Neural cell (in vitro differentiated cells): ENCODE data around the gene HFM1.

Experiments used
- EP300 ChIP-seq: fragments of 450-650 bp; conservative IDR thresholded peaks from 2 replicates; pipeline ENCODE4 v1.6.1; 2014; ENCODE audit warnings: antibody characterized with exemption, mild to moderate bottlenecking, moderate library complexity; ENCODE audit not compliant: poor library complexity, severe bottlenecking
- EZH2 ChIP-seq: fragments of 200-600, 300-800 bp; shearing (Covaris generic), sonication (generic); IDR thresholded peaks from 2 replicates; pipeline ENCODE4 v1.6.1; 2014; ENCODE audit warnings: antibody characterized with exemption, low read length, borderline replicate concordance, mild to moderate bottlenecking; ENCODE audit not compliant: insufficient read depth, poor library complexity, severe bottlenecking
- POLR2AphosphoS5 ChIP-seq: IDR thresholded peaks from 2 replicates; pipeline ENCODE4 v1.6.1; 2012
- RAD21 ChIP-seq: fragments of 450-650 bp; conservative IDR thresholded peaks from 2 replicates; pipeline ENCODE4 v1.6.1; 2014; ENCODE audit warnings: antibody characterized with exemption, mild to moderate bottlenecking, moderate library complexity
- SMC3 ChIP-seq: fragments of 450-650 bp; conservative IDR thresholded peaks from 2 replicates; pipeline ENCODE4 v1.6.1; 2014; ENCODE audit warnings: antibody characterized with exemption, mild to moderate bottlenecking, moderate library complexity; ENCODE audit not compliant: poor library complexity
- TF ChIP-seq, protein P1 (sequence below): fragments of 450-650 bp; IDR thresholded peaks from 2 replicates; pipeline ENCODE4 v1.5.1; 2014; ENCODE audit warnings: antibody characterized with exemption, mild to moderate bottlenecking, moderate library complexity; ENCODE audit not compliant: poor library complexity, severe bottlenecking
- TF ChIP-seq, protein P2 (sequence below): IDR thresholded peaks from 2 replicates; pipeline ENCODE4 v1.6.1; 2012; ENCODE audit warnings: borderline replicate concordance

DNA sequence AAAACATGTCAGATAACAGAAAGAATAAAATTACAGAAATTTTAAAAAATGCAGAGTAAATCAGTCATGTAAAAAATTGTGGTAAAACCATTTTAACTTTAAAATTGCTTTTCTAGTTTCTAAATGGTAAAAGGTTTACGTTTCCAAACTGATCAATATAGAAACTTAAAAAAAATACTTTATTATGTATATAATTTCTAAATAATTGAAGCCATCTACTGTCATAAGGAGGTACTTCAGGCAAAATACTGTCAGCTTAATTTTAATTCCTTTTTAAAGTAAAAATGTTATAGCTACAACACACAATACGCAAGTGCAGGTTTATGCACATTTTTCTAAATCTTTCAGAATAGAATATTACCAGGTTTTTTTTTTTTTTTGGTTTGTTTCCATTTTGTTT is 159.9 kb downstream of the HFM1 start:
- TF ChIP-seq, protein P1, sequence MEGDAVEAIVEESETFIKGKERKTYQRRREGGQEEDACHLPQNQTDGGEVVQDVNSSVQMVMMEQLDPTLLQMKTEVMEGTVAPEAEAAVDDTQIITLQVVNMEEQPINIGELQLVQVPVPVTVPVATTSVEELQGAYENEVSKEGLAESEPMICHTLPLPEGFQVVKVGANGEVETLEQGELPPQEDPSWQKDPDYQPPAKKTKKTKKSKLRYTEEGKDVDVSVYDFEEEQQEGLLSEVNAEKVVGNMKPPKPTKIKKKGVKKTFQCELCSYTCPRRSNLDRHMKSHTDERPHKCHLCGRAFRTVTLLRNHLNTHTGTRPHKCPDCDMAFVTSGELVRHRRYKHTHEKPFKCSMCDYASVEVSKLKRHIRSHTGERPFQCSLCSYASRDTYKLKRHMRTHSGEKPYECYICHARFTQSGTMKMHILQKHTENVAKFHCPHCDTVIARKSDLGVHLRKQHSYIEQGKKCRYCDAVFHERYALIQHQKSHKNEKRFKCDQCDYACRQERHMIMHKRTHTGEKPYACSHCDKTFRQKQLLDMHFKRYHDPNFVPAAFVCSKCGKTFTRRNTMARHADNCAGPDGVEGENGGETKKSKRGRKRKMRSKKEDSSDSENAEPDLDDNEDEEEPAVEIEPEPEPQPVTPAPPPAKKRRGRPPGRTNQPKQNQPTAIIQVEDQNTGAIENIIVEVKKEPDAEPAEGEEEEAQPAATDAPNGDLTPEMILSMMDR = no peak
- TF ChIP-seq EP300 = no peak
- no peak for TF ChIP-seq EZH2
- no peak for TF ChIP-seq SMC3
- no peak for TF ChIP-seq RAD21
- no peak for TF ChIP-seq POLR2AphosphoS5
- TF ChIP-seq, protein P2, sequence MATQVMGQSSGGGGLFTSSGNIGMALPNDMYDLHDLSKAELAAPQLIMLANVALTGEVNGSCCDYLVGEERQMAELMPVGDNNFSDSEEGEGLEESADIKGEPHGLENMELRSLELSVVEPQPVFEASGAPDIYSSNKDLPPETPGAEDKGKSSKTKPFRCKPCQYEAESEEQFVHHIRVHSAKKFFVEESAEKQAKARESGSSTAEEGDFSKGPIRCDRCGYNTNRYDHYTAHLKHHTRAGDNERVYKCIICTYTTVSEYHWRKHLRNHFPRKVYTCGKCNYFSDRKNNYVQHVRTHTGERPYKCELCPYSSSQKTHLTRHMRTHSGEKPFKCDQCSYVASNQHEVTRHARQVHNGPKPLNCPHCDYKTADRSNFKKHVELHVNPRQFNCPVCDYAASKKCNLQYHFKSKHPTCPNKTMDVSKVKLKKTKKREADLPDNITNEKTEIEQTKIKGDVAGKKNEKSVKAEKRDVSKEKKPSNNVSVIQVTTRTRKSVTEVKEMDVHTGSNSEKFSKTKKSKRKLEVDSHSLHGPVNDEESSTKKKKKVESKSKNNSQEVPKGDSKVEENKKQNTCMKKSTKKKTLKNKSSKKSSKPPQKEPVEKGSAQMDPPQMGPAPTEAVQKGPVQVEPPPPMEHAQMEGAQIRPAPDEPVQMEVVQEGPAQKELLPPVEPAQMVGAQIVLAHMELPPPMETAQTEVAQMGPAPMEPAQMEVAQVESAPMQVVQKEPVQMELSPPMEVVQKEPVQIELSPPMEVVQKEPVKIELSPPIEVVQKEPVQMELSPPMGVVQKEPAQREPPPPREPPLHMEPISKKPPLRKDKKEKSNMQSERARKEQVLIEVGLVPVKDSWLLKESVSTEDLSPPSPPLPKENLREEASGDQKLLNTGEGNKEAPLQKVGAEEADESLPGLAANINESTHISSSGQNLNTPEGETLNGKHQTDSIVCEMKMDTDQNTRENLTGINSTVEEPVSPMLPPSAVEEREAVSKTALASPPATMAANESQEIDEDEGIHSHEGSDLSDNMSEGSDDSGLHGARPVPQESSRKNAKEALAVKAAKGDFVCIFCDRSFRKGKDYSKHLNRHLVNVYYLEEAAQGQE = no peak
